ACC112 (cell line): ENCODE measurements around the gene CDH23.

Experiments used
- H2AFZ ChIP-seq: fragments of 200-600 bp; sonication (generic); one replicate; pipeline ENCODE4 v1.6.0; 2017; ENCODE audit warnings: antibody characterized with exemption, low read length; ENCODE audit not compliant: unreplicated experiment
- H3K27ac ChIP-seq: fragments of 200-600 bp; sonication (generic); 2 replicates; pipeline ENCODE4 v1.5.1; 2014; ENCODE audit warnings: low read depth, mild to moderate bottlenecking, antibody characterized with exemption, low read length, moderate library complexity
- H3K27me3 ChIP-seq: fragments of 200-600 bp; sonication (generic); 2 replicates; pipeline ENCODE4 v1.6.1; 2014; ENCODE audit warnings: mild to moderate bottlenecking, antibody characterized with exemption, low read length, moderate library complexity, mixed read lengths; ENCODE audit not compliant: insufficient read depth
- H3K36me3 ChIP-seq: fragments of 200-600 bp; sonication (generic); 2 replicates; pipeline ENCODE4 v1.6.1; 2016; ENCODE audit warnings: mild to moderate bottlenecking, antibody characterized with exemption, low read length, moderate library complexity, mixed read lengths; ENCODE audit not compliant: insufficient read depth
- H3K4me1 ChIP-seq: fragments of 200-600 bp; sonication (generic); one replicate; pipeline ENCODE4 v1.6.1; 2016; ENCODE audit warnings: low read length, mixed read lengths; ENCODE audit not compliant: insufficient read depth, unreplicated experiment, control insufficient read depth
- H3K4me3 ChIP-seq: fragments of 200-600 bp; sonication (generic); 2 replicates; pipeline ENCODE4 v1.5.1; 2014; ENCODE audit warnings: mild to moderate bottlenecking, low read depth, low read length
- H3K79me2 ChIP-seq: fragments of 200-600 bp; sonication (generic); one replicate; pipeline ENCODE4 v1.6.0; 2016; ENCODE audit warnings: low read length; ENCODE audit not compliant: control insufficient read depth, unreplicated experiment, insufficient read depth

CDH23 gene

GRCh38 chr10:71782221-71782916 is 385.6 kb downstream of the CDH23 start:
- no peaks in the 10 kb centered on the region for H3K79me2 ChIP-seq
- H3K4me1 ChIP-seq, result no peaks in the 10 kb centered on the region
- H3K4me3 ChIP-seq, result no peak overlapping the region
- no peak overlapping the region for H2AFZ ChIP-seq
- H3K36me3 ChIP-seq, result no peaks in the 10 kb centered on the region
- H3K27ac ChIP-seq, result no peak overlapping the region
- 0 out of 2 replicates have a peak, but pooled peaks cover 6% of the 10 kb centered on the region for H3K27me3 ChIP-seq

GRCh38 chr10:71782917-71783490 is 386.3 kb downstream of the CDH23 start:
- no peak overlapping the region for H2AFZ ChIP-seq
- no peaks in the 10 kb centered on the region for H3K79me2 ChIP-seq
- 0 out of 2 replicates have a peak, but pooled peaks cover 6% of the 10 kb centered on the region for H3K27me3 ChIP-seq
- H3K4me3 ChIP-seq, result no peak overlapping the region
- H3K4me1 ChIP-seq, result no peaks in the 10 kb centered on the region
- H3K27ac ChIP-seq, result no peak overlapping the region
- no peaks in the 10 kb centered on the region for H3K36me3 ChIP-seq

GRCh38 chr10:71783917-71784678 is 387.4 kb downstream of the CDH23 start:
- H2AFZ ChIP-seq, result no peak overlapping the region
- H3K79me2 ChIP-seq, result no peaks in the 10 kb centered on the region
- H3K4me3 ChIP-seq, result no peak overlapping the region
- no peak overlapping the region for H3K27ac ChIP-seq
- H3K4me1 ChIP-seq, result no peaks in the 10 kb centered on the region
- H3K36me3 ChIP-seq, result no peaks in the 10 kb centered on the region
- H3K27me3 ChIP-seq, result 0 out of 2 replicates have a peak, but pooled peaks cover 6% of the 10 kb centered on the region

DNA sequence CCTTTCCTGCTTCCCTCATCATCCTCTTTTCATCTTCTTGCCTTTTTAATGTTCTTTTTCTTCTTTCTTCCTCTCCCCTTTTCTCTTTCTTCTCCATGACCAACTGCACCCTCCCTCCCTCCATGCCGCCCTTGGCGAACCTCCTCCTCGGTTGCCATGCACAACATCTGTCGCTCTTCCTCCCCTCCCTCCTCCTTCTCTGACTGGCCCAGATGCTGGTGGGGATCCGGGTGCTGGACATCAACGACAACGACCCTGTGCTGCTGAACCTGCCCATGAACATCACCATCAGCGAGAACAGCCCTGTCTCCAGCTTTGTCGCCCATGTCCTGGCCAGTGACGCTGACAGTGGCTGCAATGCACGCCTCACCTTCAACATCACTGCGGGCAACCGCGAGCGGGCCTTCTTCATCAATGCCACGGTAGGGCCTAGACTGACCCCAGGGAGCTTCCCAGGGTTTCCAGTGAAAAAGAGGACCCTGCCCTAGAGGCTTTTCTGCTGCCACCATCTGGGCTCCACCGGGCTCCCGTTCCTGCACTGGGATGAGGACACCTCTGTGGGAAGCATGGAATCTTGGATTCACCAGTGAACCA is 388.1 kb downstream of the CDH23 start:
- Histone ChIP-seq H3K79me2 (no peaks in the 10 kb centered on the region), H3K27ac (no peak overlapping the region), H3K27me3 (0 out of 2 replicates have a peak, but pooled peaks cover 6% of the 10 kb centered on the region), H3K4me3 (no peak overlapping the region), H3K4me1 (no peaks in the 10 kb centered on the region), H2AFZ (no peak overlapping the region), H3K36me3 (no peaks in the 10 kb centered on the region)

GRCh38 chr10:71788954-71789353 is 392.2 kb downstream of the CDH23 start:
- no peaks in the 10 kb centered on the region for H3K4me1 ChIP-seq
- H3K27ac ChIP-seq, result no peak overlapping the region
- H3K4me3 ChIP-seq, result no peak overlapping the region
- no peaks in the 10 kb centered on the region for H3K36me3 ChIP-seq
- H3K27me3 ChIP-seq, result peaks cover 14% of the 10 kb centered on the region; the same call in 1 of the 2 replicates
- no peak overlapping the region for H2AFZ ChIP-seq
- no peaks in the 10 kb centered on the region for H3K79me2 ChIP-seq

DNA sequence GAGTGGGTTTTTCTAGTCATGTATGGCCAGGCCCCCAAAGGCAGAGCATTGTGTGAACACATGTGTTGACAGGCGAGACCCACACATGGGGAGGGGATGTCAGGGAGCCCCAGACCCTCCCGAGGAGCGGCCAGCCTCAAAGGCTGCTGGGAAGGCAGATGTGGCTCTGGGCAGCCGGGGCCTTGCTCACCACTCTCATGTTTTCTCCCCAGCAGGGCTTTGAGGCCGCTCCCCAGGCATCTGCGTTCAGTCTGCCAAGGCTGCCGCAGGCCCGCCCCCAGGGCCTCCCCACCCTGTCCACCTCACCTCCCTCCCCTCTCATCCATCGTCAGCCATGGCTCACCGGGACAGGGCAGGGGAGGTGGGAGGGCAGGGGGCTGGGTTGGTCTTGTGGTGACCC is 393.2 kb downstream of the CDH23 start:
- H3K27me3 ChIP-seq, result peaks cover 21% of the 10 kb centered on the region; the same call in 1 of the 2 replicates
- H3K27ac ChIP-seq, result no peak overlapping the region
- no peak overlapping the region for H3K4me3 ChIP-seq
- no peaks in the 10 kb centered on the region for H3K4me1 ChIP-seq
- H3K36me3 ChIP-seq, result no peaks in the 10 kb centered on the region
- H3K79me2 ChIP-seq, result no peaks in the 10 kb centered on the region
- no peak overlapping the region for H2AFZ ChIP-seq

DNA sequence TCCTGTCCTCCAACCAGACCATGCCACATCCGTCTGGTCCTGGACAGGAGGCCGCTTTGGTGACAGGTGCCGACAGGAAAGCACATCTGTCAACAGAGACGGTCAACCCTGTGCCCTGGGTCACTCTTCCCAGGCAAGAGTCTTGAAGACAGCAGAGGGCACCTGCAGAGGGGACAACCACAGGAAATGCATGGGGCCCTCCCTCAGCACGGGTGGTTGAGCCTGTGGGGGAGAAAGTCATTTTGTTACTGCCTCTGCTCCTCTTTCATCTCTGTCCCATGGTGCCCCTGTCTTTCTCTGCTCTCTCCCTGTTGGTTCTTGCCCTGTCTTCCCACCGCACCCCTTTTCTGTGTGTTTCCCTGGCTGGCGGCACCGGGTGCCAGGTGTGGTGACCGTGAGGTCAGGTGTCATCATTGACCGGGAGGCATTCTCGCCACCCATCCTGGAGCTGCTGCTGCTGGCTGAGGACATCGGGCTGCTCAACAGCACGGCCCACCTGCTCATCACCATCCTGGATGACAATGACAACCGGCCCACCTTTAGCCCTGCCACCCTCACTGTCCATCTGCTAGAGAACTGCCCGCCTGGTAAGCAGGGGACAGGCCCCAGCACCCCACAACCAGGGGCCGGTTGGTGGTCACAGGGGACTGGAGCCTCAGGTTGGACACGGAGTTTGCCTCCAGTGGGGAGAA is 394.2 kb downstream of the CDH23 start:
- no peak overlapping the region for H3K4me3 ChIP-seq

DNA sequence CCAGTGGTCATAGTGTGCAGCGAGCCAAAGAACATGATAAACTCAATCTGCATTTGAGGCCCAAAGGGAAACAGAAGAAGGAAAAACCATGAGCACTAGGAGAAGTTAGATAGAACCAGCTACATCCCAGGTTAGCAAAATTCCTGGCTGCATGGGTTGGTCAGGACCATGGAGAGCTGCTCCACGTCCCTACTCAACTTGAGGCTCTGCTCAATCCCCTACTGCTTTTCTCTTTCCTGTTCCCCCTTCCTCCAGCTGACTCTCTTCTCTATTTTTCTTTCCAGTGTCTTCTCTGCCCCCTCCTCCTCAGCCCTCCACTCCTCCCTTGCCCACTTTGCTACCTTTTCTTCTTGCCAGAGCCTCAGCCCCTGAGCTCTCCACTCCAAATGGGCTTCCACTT is 398.5 kb downstream of the CDH23 start:
- Histone ChIP-seq H3K4me3 (no peak overlapping the region), H3K36me3 (no peaks in the 10 kb centered on the region)

More for the DNA sequence above, 394.2 kb downstream of the CDH23 start:
- Histone ChIP-seq H3K79me2 (no peaks in the 10 kb centered on the region), H3K27me3 (peaks cover 25% of the 10 kb centered on the region; the same call in 1 of the 2 replicates), H2AFZ (no peak overlapping the region), H3K4me1 (no peaks in the 10 kb centered on the region), H3K36me3 (no peaks in the 10 kb centered on the region), H3K27ac (no peak overlapping the region)

GRCh38 chr10:71796749-71797405 is 400.2 kb downstream of the CDH23 start:
- Histone ChIP-seq H3K27me3 (peaks cover 29% of the 10 kb centered on the region; the same call in 1 of the 2 replicates), H3K36me3 (no peaks in the 10 kb centered on the region), H3K27ac (no peak overlapping the region), H3K4me3 (no peak overlapping the region), H3K79me2 (no peaks in the 10 kb centered on the region), H3K4me1 (no peaks in the 10 kb centered on the region), H2AFZ (no peak overlapping the region)

More for the DNA sequence above, 398.5 kb downstream of the CDH23 start:
- Histone ChIP-seq H3K4me1 (no peaks in the 10 kb centered on the region), H2AFZ (no peak overlapping the region), H3K27ac (no peak overlapping the region), H3K79me2 (no peaks in the 10 kb centered on the region), H3K27me3 (peaks cover 29% of the 10 kb centered on the region; the same call in 1 of the 2 replicates)
